B cell (primary cell): Measurements from ENCODE around the gene SNRPB.

ENCODE experiments used
- EZH2 ChIP-seq: IDR thresholded peaks from 2 replicates; pipeline ENCODE4 v1.6.1; 2012; ENCODE audit warnings: borderline replicate concordance, low read depth, mild to moderate bottlenecking, moderate library complexity, low read length; ENCODE audit not compliant: insufficient read depth, poor library complexity, severe bottlenecking
- TF ChIP-seq, protein P1 (sequence below): fragments of 200-600 bp; IDR thresholded peaks from one replicate; pipeline ENCODE4 v1.8.0; 2022; ENCODE audit warnings: antibody characterized with exemption, mild to moderate bottlenecking

DNA sequence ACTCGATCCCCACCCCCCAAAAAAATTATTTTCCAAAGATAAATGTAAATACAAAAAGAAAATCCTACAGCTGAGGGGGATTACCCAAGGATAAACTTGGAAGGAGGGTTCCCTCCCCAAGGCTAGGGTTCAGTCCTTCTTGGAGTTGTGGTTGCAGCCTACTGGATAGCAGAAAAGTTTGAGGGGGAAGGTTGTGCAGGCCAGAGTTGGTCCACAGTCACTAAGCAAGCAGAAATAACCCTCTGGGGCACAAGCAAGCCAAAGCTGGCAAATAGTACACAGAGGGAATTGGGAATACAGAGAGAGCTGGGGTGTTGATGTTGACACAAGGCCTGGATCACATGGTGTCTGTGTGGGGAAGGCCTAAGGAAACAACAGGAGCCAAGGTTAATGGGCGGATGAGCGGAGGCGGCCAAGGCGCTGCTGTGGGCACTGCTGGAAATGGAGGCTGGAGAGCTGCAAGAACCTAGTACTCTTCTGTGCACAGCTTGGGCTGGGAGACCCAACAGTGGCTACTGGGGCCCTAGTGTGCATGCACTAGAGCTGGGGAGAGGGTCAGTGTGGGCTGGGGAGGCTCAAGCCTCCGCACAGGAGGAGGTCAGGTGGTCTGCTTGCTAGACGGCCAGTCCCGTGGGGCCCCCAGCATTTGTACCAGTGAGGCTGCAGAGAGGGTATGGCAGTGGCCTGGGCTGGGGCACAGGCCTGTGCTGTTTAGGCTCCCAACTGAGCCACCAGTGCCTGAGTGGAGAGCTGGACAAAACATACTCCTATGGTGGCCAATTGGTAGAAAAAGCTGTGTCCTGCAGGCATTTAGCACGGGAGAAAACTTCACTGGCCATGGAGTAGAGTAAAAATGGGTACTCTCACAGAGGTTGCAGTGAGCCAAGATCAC is 5.5 kb upstream of the SNRPB start:
- TF ChIP-seq, protein P1, sequence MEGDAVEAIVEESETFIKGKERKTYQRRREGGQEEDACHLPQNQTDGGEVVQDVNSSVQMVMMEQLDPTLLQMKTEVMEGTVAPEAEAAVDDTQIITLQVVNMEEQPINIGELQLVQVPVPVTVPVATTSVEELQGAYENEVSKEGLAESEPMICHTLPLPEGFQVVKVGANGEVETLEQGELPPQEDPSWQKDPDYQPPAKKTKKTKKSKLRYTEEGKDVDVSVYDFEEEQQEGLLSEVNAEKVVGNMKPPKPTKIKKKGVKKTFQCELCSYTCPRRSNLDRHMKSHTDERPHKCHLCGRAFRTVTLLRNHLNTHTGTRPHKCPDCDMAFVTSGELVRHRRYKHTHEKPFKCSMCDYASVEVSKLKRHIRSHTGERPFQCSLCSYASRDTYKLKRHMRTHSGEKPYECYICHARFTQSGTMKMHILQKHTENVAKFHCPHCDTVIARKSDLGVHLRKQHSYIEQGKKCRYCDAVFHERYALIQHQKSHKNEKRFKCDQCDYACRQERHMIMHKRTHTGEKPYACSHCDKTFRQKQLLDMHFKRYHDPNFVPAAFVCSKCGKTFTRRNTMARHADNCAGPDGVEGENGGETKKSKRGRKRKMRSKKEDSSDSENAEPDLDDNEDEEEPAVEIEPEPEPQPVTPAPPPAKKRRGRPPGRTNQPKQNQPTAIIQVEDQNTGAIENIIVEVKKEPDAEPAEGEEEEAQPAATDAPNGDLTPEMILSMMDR: no peak
- no peak for TF ChIP-seq EZH2
